Activated CD4-positive, alpha-beta T cell treated with anti-CD3 and anti-CD28 coated beads for 24 hours (primary cell): ENCODE measurements around the gene RELN.

Source experiments
- DNase-seq, 2 donors: peaks; one replicate each; pipeline ENCODE4 v3.0.0-alpha.2; 2020; ENCODE audit warnings: low read depth in 2 of 2

Gene RELN

DNA sequence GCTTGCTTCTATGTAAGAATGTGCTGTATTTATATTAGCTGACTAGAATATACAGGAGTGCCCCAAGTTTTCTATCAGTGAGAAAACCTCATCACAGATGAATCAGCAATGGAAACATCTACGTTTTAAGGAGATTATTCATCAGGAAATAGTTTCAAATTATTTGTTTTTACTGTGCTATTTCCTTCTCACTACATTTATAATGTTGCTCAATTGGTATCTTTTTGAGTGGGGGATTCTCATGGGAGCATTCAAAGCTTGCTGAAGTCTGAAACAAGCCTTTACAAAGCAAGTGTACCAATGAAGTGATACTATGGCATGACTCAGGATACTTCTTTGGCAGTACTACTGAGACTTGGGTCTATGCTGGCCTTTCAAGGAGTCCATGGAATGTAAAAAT lies 352.4 kb downstream of the RELN start:
- no peak for DNase-seq

DNA sequence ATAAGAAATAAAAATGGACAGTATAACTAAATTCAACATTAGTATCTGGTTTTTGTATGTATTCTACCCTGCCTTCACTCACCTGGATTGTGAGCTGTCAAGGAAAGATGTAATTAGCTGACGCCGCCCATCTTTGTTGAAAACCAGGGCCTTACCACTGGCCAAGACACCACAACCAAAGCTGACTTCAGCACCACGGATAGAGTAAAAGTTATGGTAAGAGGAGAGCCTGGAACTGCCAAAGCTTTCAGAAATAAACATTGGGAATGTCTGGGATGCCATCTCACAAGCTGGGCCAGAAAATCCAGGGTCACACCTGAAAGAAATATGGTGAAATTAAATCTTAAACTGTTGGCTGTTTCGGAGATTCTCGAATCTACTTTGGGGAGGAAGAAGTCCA lies 353.3 kb downstream of the RELN start:
- no peak for DNase-seq

DNA sequence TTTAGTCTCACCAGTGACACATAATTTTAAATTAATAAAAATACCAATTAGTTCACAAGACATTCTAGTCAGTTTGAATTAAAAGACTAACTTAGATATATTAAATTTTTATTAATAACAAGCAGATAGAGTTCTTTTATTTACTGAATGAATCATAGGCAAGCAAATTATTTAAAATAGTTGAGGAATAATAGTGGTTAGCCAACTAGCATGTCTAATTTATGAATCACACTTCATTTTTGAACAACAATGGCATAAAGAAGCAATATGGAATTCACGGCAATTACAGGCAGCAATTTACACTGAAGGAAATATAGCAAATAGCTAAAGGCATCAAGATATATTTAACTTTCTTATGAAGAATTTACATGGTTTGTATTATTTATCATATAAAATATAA lies 356.5 kb downstream of the RELN start:
- DNase-seq, result no peak

DNA sequence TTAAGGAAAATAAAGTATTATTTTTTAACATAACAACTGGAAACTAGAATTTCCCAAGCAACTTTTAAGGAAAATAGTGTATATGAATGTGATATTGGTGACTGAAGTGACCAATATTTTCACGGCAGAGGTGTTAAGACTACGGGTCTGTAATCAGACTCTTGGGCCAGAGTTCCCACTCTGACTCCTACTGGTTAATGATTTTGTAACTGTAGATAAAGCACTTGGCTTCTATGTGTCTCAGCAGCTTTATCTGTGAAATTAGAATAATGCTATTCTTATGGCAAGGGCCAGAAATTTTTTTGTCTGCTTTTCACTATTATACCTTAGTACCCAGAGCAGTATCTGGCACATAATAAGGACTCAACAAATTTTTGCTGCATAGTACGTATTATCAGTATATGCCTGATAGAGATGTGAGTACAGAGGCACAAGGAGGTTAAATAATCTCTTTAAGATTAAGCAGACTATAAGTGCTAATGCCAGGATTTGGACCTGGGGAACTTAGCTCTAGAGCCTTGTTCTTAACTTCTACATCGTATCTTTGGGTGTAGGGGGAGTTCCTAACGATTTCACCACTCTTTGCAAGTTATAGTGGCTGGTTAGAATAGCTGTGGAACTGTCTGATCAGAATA lies 357.3 kb downstream of the RELN start:
- DNase-seq, result no peak

DNA sequence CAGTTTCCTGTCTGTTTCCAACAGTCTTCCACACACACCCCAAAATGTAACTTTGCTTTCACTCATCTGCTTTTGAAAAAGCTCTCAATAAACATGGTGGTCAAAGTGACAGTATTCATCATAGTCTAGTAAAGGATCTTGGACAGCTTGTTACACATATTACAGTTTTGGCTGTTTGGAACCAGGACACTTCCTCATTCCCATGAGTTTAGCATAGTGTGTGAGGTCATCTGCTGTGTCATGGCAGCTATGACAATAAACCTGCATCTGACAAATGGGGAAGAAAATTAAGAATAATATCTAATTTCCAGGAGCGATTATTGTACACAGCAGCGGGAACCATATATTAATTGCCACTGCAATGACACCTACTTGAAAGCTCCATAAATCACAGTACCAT lies 359.1 kb downstream of the RELN start:
- no peak for DNase-seq

DNA sequence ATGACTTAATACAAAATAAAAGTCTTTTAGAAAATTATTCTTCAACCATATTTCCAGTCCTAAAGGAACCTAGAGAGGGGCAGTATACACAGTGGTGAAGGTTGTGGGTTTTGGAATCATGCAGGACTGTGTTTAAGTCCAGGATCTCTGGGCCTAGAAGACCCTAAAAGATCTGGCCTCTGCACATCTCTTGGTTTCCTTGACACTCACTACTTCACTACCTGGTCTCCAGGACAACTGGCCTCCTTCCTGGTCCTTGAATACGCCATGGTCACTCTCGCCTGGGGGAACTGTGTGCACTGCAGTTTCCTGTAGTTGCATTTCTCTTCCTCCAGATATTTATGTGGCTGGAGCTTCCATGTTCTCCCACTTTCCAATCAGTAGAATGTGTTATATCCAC lies 360.7 kb downstream of the RELN start:
- DNase-seq, result no peak

DNA sequence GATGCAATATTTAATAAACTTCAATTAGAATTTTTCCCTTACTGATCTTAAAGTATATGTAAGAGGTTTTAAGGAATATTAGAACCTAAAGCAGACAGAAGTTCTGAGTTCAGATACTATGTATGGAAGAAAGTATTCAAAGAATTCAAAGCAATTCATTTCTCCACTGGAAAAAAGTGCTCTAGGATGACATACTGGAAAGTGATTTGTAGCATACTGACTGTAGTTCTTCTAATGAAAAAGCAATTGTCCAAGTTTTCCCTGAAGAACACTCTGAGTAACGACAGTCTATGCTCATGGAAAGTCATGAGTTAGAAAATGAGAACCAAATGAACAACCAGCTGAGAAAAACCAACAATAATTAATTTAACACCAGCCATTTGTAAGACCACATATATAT lies 362.7 kb downstream of the RELN start:
- DNase-seq, result no peak

DNA sequence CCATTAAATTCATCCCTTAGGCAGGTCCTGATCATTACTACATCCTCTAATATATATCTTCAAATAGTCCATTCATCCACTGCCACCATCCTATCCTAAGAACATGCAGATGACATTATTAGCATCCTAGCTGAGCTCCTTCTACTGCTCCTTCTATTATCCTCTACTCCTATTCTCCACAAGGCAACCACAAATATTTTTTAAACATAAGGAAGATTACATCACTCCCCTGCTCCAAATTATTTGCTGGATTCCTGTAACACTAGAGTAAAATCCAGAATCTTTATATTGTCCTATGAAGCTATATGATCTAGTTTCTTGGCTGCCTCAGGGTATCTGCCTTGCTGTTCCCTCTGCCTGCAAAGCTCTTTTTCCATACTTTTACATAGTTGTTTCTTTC lies 367.2 kb downstream of the RELN start:
- no peak for DNase-seq

DNA sequence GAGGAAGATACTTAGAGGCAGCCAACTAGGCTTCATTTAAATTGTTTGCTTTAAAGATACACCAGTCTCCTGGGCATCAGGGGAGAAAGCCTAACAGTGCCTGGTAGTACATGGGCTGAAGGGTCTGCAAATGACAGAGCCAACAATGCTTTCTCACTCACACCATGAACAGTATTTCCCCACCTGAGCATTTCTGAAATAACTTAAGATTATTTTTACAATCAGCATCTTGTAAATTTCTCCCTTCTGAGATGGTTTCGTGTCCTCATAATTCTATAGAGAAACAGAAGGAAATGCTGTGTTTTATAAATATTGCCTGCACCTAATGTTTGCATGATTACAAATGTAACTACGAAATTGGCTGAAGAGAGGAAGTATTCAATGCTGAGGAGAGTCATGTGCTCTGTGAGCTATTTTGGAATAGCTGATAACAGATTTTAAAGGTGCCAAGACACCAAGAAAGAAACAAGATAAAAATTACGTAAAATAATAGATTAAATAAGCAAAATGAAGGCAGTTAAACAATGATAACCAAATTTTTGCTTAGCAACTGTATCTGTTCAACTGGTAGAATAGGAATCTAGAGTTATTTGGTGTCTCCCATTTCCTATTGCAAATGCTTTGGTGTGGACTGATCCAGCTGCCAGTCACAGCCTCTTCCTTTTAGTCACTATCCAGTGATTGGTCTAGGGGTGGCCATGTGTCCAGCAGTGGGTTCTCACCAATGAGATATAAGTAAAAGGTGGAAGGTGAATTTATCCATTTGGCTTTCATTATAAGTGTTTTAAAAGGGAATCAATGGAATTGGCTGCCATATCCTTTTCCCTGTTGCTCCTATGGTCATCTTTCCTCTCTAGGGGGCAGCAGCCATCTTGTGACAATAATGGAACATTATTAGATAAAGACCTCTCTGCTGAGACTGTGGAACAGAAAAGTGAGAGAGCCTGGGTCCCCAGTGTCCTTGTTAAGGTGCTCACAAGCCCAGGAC lies 375.5 kb downstream of the RELN start:
- DNase-seq, result no peak

DNA sequence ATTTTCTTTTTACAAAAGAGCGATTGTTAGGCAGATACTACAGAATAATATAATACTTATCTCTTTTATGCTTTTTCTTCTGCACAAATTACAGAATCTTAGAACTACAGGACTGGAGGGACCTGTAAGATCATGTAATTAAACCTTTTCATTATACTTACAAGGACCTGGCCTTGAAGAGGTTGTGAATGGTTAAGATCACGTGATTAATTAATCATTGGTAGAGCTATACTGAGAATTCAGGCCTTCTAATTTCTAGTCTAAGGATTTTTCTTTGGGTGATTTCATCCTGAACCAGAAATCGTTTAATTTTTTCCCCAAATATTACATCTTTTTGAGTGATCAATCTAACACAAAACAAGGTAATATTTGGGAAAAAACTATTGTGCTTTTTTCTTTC lies 379.7 kb downstream of the RELN start:
- DNase-seq, result no peak

DNA sequence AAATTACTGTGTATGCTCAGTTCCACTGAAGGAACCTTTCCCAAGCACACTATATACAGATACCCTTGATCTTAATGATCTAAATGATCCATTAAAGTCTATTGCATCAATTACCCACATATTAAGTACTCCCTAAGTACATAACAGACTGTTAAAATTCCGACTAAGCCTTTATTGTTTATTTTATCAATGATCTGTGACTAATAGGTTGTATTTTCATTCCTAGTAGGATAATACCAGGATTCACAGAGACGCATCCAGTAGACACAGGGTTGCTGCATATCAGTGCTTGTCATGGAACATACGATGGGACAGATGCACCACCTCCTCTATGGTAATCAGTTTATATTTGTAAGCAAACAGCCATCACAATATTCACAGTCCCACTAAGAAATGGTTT lies 383.8 kb downstream of the RELN start:
- DNase-seq, result no peak

DNA sequence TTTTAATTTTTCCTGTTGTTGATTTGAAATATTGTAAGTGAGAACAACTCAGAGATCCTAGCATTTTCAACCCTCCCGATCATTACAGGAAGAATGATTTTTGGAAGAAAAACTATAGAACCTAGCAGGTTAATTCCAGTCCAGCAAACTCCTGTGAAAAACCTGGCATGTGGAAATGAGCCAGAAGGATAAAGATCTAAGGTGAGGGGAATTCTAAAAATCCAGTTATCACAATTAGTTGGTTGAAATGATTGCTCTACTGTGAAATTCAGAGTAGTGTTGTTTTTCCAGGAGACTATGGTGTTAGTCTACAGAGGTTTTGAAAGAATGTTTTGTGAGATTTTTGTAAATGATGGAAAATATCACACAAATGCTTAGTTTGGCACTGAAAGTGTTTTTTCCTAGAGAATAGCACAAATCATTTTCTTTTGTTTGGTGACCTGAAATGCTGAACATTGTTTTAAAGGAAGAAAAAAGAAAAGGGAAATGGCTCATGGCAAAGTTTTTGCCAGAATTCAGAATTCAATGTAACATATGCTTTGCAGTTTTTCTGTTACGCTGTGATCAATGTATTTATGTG lies 391.0 kb downstream of the RELN start:
- no peak for DNase-seq

DNA sequence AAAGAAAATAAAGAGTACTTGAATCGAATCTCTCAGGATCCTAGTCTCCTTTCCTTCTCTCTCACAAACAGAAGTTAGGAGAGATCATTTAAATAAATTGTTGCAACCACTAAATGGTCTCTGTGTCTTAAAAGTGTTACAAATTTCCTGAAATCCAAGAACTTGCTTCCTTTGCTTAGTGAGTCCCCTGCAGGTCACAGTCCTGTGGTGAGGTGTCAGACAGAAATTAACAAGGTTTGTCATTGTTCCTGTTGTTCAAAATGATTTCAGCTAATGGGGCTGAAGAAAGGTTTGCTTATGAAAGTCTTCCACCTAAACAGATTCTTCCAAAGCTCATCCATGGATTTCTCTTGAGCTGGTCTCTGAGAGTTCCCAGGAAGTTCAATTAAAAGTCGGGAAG lies 391.9 kb downstream of the RELN start:
- no peak for DNase-seq

DNA sequence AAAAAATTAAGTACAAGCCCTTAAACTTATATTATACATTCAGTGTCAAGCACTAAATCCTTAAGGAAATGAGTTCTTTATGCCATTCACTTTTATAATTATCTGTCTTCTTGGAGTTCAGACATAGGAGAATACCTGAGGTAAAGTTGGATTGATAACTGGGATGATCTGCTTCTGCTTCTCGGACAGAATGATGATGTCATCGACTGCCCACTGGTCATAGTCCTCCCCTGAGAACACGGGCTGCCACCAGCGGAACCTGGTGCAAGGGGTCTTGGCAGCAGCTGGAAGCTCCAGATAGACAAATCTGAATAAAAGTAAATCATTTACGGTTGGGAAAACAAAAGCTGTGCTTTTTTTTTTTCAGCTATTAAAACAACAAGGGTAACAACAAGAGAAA lies 395.3 kb downstream of the RELN start:
- DNase-seq, result no peak

DNA sequence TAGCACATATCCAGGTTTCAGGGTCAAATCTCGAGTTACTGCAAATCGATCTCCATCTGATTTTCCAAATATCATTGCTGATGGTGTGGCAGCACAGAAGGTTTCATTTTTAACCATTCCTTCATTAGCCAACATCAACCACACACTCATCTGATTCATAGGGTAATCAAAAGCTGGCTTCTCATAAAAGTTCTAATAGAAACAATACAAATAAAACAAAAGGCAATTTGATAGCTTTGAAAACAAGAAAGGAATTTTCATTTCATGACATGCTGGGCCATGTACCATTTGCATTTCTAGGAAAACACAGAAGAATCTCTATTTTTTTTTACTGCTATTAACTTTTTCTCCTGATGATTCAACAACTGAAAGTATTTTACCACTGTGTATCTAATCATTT lies 395.8 kb downstream of the RELN start:
- DNase-seq, result no peak

DNA sequence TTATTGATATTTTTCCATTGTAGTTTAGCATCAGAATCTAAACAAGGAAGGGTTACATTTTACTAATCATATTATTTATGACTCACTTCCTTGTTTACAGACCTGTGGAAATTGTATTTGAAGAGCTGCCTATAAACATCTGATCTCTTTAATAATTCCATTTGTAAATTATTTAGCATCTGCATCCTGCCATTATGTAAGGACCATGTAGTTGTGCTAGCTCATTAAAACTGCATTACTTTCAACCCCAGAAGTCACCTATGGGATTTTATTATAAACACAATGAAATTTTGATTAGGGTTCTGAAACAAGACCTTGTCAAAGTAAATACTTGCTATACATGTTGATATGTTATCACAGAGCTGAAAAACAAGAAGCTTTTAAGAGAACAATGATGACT lies 396.6 kb downstream of the RELN start:
- no peak for DNase-seq

DNA sequence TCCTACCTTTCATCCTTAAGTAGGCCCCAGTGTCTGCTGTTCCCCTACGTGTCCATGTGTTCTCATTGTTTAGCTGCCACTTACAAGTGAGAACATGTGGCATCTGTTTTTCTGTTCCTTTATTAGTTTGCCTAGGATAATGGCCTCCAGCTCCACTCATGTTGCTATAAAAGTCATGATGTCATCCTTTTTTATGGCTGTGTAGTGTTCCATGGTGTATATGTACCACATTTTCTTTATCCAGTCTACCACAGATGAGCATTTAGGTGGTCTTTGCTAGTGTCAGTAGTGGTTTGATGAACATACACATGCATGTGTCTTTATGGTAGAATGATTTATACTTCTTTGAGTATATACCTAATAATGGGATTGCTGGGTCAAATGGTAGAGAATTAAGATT lies 397.3 kb downstream of the RELN start:
- no peak for DNase-seq

DNA sequence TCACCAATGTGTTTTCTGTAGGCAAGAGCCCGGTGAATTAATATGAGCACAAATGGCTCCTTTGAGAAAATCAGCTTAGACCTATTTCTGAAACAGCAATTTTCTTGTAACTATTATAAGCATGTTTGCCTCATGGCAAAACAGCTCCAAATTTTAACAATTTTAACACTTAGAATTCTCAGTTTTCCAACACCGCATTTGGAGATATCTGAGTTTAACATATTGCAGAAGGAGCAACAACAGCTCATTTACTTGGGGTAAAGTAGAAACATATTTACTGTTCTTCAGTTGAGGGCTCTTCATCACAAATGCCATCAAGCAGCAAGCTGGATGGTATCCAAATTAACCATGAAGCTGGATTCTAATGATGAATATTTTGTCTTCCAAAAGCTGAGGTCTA lies 409.4 kb downstream of the RELN start:
- DNase-seq, result no peak

DNA sequence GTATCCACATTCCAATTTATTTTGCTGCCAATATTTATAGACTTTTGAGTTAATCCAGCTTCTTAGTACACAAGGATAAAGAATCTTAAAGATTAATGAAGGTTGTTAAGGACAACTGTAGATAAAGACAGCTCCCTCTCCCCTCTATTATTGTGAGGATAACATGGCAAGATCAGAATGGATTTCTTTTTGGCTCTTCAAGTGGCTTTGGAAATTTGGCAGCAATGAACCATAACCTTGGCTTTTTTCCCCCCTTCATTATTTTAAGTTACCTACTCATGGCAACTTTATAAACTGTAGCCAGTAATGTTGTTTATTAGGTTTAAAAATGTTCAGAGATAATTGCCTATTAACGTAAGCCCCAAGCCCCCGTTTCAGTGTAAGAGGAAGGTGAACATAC lies 412.4 kb downstream of the RELN start:
- DNase-seq, result no peak

DNA sequence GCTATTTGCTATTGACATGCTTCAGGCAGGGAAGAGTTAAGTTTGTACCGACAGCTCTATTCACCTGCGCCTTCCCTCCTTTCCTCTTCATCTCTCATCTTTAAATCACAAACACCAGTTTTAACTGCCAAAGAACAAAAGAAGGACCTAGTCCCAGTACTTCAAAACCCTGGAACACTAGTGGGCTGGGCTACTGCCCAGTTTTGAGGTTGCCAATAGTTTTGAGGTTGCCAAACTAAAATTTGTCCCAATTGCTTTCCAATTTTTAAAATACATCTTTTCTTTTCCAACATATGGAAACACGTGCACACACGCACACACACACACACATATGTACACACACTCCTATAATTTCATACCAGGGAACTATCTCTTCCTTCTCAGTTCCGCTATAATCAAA lies 412.8 kb downstream of the RELN start:
- no peak for DNase-seq

DNA sequence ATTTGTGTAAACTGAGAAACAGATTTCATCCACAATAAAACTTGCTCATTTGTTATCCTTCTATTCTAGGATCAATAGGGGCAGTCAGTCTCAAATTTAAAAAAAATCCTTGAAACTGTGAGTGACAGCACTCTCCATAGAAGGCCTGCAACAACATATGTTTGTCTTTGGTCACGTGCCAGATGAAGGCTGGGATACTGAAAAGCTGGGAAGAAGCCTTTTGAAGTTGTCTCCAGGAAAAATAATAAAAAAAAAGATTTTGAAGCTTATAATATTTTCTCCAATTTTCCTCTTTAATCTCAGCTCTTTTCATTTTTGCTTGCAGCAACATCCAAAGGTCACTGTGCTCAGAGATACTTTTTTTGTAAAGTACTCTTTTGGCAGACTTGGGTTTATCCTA lies 414.9 kb downstream of the RELN start:
- no peak for DNase-seq

DNA sequence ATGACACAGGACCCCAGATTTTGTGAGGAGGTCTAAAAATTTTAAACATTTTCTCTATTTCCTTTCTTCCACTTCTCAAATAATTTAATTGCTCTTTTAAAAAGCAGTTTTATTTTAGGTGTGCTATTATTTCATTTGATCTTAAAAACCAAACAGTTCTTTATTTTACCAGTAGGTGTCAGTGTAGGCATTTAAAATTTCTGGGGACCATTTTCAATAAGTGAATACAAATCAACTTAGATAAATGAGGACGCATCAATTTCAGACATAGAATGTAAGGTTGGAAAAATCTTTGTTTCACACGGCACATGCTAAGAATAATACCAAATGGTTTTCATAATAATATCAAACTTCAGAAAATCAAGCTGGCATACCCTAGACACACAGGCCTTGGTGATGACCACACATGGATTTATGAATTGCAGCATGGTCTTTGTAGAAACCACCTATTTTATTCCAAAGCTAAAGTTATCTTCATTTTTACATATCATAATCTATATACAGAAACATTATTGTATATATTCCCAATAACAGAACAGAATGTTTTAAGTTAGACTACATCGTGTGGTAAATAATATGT lies 415.9 kb downstream of the RELN start:
- no peak for DNase-seq

DNA sequence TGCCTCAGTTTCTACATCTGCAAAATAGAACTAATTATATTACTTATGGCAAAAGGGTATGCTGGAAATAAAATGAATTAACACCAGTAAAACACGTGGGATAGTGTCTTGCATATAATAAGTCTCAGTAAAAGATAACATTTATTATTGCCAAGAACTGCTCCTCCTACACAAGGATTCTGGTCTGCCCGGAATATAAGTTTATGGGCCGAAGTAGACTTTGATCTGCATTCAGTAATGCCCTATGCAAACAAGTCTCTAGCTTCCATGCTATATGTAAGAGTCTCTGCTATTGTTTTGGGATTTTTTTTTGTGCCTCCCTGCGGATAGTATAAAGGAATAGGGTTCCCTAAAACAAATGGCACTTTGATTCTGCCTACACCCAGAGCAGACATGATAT lies 417.9 kb downstream of the RELN start:
- DNase-seq, result no peak
